Left cardiac atrium (tissue), 4 donors: ENCODE results near the gene PRR23B. TPM values are rescaled to one million over a fixed set of nuclear protein-coding genes. Genes with fewer than 3 reads are reported as not detected.
"Not testable (repeated sequence)": the region's sequence is repeated elsewhere in the genome, so short reads cannot be mapped to it uniquely, and the experiment has no call there.

ENCODE experiments used
- ATAC-seq, 2 donors: fragments of 200-7000 bp; cut with Tn5 transposase; one replicate each; pipeline ENCODE4 v1.9.1; 2020; ENCODE audit warnings: mild to moderate bottlenecking in 2 of 2, moderate library complexity in 2 of 2
- DNase-seq: peaks from one replicate; pipeline ENCODE4 v3.0.0-alpha.2; 2020
- intact Hi-C, 2 donors: fragments of 100-400 bp; cut with DNase I; formaldehyde crosslinking; loops; one replicate each; pipeline versions ENCODE4 v1.14.1 to v1.15.1; 2022 to 2023
- long read RNA-seq: library from polyadenylated mRNA; unstranded; transcript quantifications from one replicate; pipeline ENCODE4 v2.0.0, GENCODE V29; 2021
- total RNA-seq, 2 donors: library from RNA; stranded (reverse); fragmentation: NEBNext Ultra II Directional; extraction: Animal tissue kit (Norgen Biotek cat#: 25700); gene quantifications; one replicate each; pipeline ENCODE4 v1.2.1, GENCODE V29; 2021
- donor health status: DM: no; HTN: yes; CAD: no.
- donor health status: DM: no; HTN: yes; CAD: no; lungs with severe emphysema.
- donor health status: DM: yes; HTN: yes; CAD: no.
- donor health status: Dilated cardiomyopathy.

The PRR23B gene
- total RNA-seq: not detected
- long read RNA-seq: 0 reads

GRCh38 chr3:139020868-139021234 is at the start of gene PRR23B:
PRR23B (minus strand) TSS chr3:139020926; CDS start chr3:139020661, 265 bp downstream.
- no peak for ATAC-seq

GRCh38 chr3:139062918-139063317 is 42.2 kb upstream of the PRR23B start:
- ATAC-seq (no peak), DNase-seq (no peak)
- intact Hi-C loops: no loop called here

More at GRCh38 chr3:139020868-139021234, at the start of gene PRR23B:
- no peak for DNase-seq
- intact Hi-C loops: no loop called here

GRCh38 chr3:139052802-139053600 is 32.3 kb upstream of the PRR23B start:
- ATAC-seq (no peak), DNase-seq (no peak)
- intact Hi-C loops: no loop called here

- intact Hi-C loops: no loop called here
- DNase-seq: no peak
- no peak for ATAC-seq
Observed at GRCh38 chr3:139044366-139045210, 23.9 kb upstream of the PRR23B start, which contains the start of gene PRR23C. PRR23C (minus strand) TSS chr3:139044892; CDS start chr3:139044620, 272 bp downstream.

GRCh38 chr3:139043554-139044365 is 23.0 kb upstream of the PRR23B start:
- DNase-seq: no peak
- intact Hi-C loops: no loop called here
- no peak for ATAC-seq

GRCh38 chr3:139037478-139037877 is 16.8 kb upstream of the PRR23B start:
- ATAC-seq: no peak
- no peak for DNase-seq

GRCh38 chr3:139032326-139033002 is 11.7 kb upstream of the PRR23B start:
- DNase-seq: no peak
- intact Hi-C loops: no loop called here
- no peak for ATAC-seq

More at GRCh38 chr3:139037478-139037877, 16.8 kb upstream of the PRR23B start:
- intact Hi-C loops: no loop called here

- DNase-seq, ATAC-seq, intact Hi-C loops: not testable (repeated sequence)
Observed at GRCh38 chr3:139030576-139030975, 9.8 kb upstream of the PRR23B start.

- intact Hi-C loops: no loop called here
- ATAC-seq (no peak), DNase-seq (no peak)
Observed at GRCh38 chr3:139024968-139025367, 4.2 kb upstream of the PRR23B start.

GRCh38 chr3:139020036-139020867 is 474 bp downstream of the PRR23B start:
- intact Hi-C loops: no loop called here
- no peak for ATAC-seq
- DNase-seq: no peak

GRCh38 chr3:139016430-139017048 is 4.2 kb downstream of the PRR23B start:
- intact Hi-C loops: no loop called here
- no peak for DNase-seq
- ATAC-seq: no peak

- no peak for ATAC-seq
Observed at GRCh38 chr3:139006051-139006716, 14.5 kb downstream of the PRR23B start, which contains the start of gene PRR23A. PRR23A (minus strand) TSS chr3:139006268; CDS start chr3:139006268, 0 bp downstream.

GRCh38 chr3:139005356-139005993 is 15.3 kb downstream of the PRR23B start:
- intact Hi-C loops: no loop called here
- DNase-seq (no peak), ATAC-seq (no peak)

More at GRCh38 chr3:139006051-139006716, 14.5 kb downstream of the PRR23B start, which contains the start of gene PRR23A:
- intact Hi-C loops: no loop called here
- no peak for DNase-seq

GRCh38 chr3:138995706-138996105 is 25.0 kb downstream of the PRR23B start:
- ATAC-seq (no peak), DNase-seq (no peak)
- intact Hi-C loops: no loop called here

- intact Hi-C loops: no loop called here
- no peak for ATAC-seq
- DNase-seq: no peak
Observed at GRCh38 chr3:138987181-138987580, 33.5 kb downstream of the PRR23B start.

- ATAC-seq (no peak), DNase-seq (no peak)
- intact Hi-C loops: no loop called here
Observed at GRCh38 chr3:138985932-138986331, 34.8 kb downstream of the PRR23B start.
